Measurements from ENCODE around the gene ADAMTS13.
"Not testable (repeated sequence)": the region's sequence is repeated elsewhere in the genome, so short reads cannot be mapped to it uniquely, and the experiment has no call there.

The ADAMTS13 gene

DNA sequence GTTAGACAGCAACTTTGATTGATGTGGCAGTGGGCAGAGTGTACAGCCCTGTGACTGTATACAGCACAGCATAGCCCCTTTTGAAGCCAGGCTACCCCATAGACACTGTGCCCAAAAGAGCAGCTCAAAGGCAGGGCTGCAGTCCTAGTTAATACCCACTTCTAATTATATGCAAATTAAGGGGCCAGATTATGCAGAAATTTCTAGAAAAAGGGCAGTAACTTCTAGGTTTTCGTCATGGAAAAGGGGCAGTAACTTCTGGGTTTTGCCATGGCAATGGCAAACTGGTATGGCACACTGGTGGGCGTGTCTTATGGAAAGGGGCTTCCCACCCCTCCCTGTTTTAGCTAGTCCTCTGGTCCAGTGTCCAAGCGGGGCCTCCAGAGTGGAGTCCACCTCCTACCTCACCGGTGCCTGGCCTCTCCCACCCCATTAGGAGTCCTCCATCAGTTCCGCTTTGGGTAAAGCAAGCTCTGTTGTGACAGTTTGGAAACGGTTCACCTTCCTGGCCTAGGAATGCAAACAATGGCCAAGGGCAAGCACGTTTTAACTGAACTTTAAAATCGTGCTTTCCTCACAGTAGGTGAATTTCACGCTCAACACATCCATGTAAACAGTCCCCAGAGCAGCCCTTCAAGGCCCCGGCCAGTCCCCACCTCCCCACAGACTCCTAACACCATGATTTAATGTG, 5.6 kb downstream of the ADAMTS13 start:
- no peak for DNase-seq

DNA sequence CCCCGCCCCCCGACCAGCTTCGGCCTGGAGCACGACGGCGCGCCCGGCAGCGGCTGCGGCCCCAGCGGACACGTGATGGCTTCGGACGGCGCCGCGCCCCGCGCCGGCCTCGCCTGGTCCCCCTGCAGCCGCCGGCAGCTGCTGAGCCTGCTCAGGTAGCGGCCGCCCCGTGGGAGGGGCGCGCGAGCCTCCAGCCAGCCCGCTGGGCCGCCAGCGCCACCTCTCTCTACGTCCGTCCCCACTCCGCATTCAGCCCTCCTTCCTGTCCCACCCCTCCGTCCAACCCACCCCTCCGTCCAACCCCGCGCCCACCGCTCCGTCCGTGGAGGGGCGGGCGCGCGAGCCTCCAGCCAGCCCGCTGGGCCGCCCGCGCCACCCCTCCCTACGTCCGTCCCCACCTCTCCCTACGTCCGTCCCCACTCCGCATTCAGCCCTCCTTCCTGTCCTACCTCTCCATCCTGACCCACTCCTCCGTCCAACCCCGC, 6.5 kb downstream of the ADAMTS13 start:
- DNase-seq, result peak; percentile 72

DNA sequence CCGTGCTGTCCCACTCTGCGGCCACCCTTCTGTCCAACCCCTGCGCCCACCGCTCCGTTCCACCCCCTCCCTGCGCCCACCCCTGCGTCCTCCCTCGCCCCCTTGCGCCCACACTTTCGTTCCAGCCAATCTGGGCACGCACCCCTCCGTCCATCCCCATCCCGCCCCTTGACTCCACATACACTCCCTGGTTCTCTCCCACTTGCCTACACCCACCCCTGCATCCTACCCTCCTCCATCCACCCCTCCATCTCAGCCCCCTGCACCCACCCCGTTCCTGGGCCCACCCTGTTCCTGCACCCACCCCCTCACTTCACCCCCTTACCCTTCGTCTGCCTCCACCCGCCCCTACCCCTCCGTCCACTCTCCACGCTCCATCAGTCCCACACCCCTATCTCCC, 7.0 kb downstream of the ADAMTS13 start:
- DNase-seq, result no peak

DNA sequence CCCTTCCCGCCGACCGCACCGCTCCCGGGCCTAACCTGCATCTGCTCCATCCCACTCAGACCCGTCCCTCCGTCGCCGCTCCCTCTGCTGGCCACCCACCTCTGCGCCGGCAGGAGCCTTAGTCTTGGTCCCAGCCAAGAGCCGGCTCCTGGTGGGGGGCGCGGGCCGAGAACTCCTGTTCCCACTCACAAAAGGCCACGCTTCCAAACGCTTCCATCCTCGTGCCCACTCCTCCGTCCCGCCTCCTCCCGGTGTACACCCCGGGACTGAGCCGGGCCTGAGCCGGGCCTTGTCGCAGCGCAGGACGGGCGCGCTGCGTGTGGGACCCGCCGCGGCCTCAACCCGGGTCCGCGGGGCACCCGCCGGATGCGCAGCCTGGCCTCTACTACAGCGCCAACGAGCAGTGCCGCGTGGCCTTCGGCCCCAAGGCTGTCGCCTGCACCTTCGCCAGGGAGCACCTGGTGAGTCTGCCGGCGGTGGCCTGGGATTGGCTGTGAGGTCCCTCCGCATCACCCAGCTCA, 7.5 kb downstream of the ADAMTS13 start:
- no peak for DNase-seq

DNA sequence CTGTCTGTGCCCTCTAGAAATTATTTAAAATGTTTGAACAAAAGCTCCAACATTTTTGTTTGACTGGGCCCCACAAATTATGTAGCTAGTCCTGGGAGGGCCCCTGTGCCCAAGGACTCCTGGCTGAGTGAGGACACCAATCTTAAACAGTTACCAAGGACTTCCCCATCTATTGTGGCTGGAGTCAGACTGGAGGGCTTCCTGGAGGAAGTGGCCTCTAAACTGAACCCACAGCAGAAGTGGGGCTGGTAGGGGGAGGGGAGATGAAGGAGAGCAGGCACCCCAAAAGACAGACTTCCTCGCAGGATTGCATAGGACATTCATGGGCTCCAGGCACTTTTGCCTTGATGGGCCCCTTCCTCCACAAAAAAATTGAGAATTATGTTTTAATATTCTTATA, 8.1 kb downstream of the ADAMTS13 start:
- no peak for DNase-seq

DNA sequence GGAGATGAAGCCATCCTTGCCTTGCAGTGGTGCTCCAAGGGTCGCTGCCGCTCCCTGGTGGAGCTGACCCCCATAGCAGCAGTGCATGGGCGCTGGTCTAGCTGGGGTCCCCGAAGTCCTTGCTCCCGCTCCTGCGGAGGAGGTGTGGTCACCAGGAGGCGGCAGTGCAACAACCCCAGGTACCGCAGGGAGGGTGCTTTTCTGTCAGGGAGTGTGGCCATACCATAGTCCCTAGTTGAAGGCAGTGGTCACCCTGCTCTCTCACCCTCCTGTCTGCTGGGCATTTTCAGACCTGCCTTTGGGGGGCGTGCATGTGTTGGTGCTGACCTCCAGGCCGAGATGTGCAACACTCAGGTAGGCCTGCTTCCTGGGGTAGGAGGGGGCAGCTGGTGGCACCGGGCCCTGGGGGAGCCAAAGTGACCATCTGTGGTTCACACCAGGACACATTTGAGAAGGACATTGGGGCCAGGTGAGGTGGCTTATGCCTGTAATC, 11.2 kb downstream of the ADAMTS13 start:
- DNase-seq, result no peak

DNA sequence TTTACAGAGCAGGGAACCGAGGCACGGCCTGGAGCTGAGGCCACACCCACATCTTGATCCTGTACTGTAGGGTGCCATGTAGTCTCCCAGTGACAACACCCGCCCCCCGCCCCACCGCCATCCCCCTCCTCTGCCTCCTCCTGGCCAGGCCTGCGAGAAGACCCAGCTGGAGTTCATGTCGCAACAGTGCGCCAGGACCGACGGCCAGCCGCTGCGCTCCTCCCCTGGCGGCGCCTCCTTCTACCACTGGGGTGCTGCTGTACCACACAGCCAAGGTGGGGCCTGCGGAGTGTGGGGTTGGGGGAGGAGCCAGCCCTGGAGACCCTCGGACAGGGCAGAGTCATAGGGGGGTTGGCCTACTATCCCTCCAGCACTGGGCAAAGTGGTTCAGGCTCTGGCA, 14.5 kb downstream of the ADAMTS13 start:
- no peak for DNase-seq

DNA sequence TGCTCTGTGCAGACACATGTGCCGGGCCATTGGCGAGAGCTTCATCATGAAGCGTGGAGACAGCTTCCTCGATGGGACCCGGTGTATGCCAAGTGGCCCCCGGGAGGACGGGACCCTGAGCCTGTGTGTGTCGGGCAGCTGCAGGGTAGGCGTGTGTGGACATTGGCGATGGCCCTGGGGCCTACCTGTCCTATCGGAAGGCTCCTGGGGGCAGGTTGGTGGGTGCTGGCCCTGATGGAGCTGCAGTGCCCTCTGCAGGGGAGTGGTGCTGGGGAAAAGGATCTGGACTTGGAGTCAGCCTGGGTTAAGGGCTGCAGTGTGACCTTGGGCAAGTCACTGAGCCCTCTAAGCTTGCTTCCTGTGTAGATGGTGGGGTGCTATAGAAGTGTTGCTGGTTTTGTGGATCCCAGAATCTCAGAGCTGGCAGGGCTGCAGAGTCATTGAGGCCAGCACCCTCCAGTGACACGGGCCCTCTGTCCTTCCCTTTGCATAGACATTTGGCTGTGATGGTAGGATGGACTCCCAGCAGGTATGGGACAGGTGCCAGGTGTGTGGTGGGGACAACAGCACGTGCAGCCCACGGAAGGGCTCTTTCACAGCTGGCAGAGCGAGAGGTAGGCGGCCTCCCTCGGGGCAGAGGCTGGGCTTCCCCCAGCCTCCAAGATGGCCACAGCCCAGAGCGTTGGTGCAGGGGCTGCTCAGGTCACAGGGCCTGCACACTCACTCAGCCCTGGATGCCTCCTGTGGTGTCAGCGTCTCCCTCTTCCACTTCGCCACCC, 15.8 kb downstream of the ADAMTS13 start:
- no peak for DNase-seq

DNA sequence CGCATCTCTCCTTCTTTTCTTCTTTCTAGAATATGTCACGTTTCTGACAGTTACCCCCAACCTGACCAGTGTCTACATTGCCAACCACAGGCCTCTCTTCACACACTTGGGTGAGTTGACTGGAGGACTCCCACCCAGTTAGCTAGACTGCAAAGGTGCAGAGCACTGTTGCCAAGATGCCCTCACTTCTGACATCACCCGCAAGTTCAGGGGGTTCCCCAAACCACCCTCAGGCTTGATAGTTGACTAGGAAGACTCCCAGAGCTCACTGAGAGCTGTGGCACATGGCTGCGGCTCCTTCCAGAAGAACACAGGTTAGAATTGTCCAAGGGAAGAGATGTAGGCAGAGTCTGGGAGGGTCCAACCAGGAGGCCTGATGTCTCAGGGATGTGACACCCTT, 17.2 kb downstream of the ADAMTS13 start:
- no peak for DNase-seq

DNA sequence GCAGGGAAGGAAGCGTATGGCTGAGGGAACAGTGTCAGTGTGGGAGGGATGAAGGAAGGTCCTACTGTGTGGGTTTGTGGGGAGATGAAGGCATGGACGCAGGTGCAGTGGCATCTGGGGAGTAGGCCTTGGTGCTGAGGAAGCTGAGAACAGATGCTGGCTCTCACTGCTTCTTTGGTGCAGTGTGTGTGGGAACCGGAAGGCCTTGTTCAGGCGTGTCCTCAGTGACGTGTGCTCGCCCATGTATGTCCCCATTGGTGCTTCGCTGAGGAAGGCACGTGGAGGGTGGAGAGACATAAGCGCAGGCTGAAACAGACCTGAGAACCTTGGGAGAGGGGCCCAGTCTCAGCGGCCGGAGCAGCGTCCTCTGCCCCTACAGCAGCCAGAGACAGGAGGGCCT, 18.7 kb downstream of the ADAMTS13 start:
- DNase-seq, result no peak

DNA sequence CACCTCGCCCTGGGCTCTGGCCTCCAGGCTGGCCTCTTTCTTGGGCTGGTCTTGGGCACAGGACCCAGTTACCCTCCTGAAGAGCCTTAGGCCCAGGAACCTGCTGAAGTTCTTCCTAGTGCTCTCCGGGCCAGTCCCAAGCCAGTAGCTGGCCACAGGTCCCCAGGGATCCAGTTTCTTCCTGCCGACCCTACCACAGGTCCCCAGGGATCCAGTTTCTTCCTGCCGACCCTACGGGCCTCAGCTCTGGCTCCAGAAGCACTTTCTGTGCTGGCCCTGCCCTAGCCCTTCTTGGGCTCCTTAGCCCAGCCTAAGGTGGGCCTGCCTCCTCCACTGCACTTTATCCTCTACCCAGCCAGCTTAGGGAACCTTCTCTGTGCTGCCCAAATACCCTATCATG, 19.4 kb downstream of the ADAMTS13 start:
- no peak for DNase-seq

DNA sequence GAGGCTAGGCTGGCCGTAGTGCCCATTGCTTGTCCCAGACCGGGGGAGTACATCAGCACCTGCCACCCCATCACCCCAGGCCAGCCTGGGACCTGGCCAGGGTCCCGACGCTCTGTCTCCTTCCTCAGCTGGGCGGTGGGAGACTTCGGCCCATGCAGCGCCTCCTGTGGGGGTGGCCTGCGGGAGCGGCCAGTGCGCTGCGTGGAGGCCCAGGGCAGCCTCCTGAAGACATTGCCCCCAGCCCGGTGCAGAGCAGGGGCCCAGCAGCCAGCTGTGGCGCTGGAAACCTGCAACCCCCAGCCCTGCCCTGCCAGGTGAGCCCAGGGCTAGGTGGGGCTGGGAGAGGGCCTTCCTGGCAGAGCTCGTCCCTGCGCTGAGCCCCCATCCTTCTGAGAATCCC, 21.1 kb downstream of the ADAMTS13 start:
- DNase-seq, result no peak

DNA sequence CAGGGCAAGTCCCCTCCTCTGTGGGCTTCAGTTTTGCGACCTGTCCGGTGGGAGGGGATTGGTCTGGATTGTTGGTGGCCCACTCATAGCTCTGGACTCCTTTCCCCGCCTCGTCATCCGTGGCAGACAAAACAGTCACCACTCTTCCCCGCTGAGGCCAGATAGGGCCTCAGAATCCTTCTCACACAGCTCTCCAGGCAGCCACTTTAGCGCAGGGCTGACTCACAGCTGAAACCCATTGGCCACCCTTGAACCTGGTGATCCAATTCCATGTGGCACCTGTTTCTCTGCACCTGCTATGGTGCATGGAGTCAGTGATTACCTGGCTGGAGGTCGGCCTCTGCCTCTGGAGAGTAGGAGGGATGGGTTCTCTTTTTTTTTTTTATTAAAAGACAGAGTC, 21.8 kb downstream of the ADAMTS13 start:
- DNase-seq, result no peak

DNA sequence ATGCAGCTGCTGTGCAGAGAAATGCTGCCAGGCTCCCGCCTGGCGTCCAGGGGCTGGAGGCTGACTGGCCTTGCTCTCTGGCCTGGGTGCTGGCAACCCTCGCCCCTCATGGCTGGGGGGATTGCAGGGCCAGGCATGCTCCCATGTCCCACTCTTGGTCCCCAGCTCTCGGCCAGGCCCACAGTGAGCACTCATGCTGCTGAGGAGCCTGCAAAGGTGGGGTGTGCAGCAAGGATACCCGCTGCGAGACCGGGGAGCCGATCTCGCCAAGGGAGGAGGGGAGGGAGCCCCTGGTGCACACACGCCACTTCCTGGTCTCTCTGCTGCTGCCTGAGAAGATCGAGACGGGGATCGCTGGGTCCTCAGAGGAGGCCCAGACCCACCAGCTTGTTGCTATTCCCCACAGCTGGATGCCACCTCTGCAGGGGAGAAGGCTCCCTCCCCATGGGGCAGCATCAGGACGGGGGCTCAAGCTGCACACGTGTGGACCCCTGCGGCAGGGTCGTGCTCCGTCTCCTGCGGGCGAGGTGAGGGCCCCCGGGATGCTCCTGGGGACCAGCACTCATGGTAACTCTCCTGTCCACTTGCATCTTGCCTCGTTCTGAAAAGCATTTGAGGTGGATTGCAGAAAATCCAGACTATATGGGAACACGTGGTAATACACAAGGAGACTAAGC, 23.3 kb downstream of the ADAMTS13 start:
- no peak for DNase-seq

DNA sequence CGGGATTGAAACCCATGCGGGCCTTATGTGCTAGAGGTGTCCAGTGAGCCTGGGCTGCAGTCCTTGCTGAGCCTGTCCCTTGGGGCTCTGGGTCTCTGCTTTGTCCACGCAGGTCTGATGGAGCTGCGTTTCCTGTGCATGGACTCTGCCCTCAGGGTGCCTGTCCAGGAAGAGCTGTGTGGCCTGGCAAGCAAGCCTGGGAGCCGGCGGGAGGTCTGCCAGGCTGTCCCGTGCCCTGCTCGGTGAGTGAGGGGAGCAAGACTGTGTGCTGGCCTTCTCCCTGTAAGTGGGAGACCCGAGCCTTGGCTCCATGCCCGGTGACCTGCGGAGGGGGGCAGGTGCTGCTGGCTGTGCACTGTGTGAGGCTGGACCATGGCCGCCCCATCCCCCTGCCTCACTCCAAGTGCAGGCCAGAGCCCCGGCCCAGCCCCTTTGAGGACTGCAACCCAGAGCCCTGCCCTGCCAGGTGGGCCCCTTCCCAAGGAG, 26.4 kb downstream of the ADAMTS13 start:
- no peak for DNase-seq

DNA sequence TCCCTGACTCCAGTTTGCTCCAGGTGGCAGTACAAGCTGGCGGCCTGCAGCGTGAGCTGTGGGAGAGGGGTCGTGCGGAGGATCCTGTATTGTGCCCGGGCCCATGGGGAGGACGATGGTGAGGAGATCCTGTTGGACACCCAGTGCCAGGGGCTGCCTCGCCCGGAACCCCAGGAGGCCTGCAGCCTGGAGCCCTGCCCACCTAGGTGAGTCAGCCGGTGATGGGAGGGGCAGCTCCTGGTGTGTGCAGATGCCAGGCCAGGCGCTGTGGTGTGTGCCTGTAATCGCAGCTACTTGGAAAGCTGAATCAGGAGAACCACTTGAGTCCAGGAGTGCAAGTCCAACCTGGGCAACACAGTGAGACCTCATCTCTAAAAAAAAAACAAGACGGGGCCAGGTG, 27.6 kb downstream of the ADAMTS13 start:
- peak; percentile 73 for DNase-seq

DNA sequence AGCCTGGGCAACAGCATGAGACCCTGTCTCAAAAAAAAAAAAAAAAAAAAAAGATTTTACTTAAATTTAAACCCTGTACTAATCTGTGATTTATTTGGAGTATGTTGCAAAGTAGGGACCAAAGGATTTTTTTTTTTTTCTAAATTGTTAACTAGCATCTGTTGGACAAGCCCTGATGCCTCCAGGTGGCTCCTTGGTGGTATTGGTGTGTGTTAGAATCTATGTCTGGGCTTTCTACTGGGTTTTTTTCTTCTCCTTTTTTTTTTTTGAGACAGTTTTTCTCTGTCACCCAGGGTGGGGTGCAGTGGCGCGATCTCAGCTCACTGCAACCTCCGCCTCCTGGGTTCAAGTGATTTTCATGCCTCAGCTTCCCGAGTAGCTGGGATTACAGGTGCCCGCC, 29.7 kb downstream of the ADAMTS13 start:
- DNase-seq, result not testable (repeated sequence)

DNA sequence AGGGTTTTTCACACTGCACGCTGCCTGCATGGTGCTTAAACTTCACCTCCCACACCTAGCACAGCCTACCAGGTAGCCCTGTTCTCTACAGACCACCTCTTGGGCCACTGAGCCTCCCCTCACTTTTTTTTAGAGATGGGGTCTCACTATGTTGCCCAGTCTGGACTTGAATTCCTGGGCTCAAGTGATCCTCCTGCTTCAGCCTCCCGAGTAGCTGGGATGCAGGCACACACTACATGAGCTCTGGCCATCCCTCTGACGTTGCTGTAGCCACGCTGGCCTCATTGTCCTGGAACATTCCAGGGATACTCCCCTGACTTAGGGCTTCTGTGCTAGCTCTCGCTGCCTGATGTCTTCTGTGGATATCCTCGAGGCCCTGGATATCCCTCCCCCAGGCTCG, 30.4 kb downstream of the ADAMTS13 start:
- DNase-seq, result no peak

DNA sequence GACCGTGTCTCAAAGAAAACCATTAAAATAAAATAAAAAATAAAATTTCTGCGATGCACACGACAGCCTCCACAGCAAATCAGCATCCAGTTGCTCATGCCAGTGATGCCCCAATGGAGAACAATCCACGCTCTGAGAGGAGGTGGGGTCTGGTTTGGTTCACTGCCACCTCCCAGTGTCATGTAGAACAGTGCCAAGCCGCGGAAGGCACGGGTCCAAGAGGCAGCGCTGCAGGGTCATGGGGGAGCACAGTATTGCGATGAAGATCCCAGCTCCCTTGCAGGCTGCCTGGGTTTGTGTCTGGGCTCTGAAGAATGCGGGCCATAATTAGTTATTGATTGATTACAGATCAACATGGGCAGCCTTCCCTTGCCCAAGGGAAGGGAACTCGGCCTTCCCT, 31.5 kb downstream of the ADAMTS13 start:
- DNase-seq, result no peak

DNA sequence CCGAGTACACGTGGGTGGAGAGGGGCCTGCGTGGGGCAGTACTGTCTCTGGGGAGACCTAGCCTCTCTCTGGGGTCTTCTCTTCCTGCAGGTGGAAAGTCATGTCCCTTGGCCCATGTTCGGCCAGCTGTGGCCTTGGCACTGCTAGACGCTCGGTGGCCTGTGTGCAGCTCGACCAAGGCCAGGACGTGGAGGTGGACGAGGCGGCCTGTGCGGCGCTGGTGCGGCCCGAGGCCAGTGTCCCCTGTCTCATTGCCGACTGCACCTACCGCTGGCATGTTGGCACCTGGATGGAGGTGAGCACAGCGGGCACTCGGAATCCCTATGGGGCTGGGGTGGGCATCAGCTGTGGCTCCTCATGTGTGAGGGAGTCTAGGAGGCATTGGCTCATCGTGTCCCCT, 32.2 kb downstream of the ADAMTS13 start:
- no peak for DNase-seq

DNA sequence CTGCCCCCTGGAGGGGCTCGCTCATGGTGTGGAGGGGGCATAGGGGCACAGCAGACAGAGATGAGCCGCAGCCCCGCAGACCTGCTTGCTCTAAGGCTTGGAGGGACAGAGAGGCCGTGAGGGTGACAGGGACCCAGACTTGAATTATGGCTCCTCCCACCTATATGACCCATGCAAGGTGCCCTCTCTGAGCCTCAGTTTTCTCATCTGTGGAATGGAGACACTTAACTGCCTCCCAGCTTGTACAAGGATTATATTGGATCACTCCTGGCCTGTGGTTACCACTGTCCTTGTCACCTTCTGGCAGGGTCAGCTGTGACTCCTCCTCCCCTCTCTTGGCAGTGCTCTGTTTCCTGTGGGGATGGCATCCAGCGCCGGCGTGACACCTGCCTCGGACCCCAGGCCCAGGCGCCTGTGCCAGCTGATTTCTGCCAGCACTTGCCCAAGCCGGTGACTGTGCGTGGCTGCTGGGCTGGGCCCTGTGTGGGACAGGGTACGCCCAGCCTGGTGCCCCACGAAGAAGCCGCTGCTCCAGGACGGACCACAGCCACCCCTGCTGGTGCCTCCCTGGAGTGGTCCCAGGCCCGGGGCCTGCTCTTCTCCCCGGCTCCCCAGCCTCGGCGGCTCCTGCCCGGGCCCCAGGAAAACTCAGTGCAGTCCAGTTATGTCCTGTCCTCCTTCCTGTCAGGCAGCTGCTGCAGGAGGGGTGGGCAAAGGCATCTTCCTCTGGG, 32.9 kb downstream of the ADAMTS13 start:
- DNase-seq, result no peak

DNA sequence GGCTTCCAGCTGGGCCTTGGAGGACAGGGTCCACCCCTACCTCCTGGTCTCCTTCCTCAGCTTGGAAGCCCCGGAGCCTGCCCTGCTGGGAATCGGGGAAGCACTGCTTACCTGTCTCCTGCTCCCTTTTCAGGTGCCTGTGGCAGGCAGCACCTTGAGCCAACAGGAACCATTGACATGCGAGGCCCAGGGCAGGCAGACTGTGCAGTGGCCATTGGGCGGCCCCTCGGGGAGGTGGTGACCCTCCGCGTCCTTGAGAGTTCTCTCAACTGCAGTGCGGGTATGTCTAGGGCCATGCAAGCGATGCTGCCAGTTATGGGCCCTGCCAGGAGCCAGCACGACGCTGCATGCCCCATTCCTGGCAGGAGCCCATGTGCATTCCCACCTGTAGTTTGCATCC, 33.8 kb downstream of the ADAMTS13 start:
- no peak for DNase-seq

DNA sequence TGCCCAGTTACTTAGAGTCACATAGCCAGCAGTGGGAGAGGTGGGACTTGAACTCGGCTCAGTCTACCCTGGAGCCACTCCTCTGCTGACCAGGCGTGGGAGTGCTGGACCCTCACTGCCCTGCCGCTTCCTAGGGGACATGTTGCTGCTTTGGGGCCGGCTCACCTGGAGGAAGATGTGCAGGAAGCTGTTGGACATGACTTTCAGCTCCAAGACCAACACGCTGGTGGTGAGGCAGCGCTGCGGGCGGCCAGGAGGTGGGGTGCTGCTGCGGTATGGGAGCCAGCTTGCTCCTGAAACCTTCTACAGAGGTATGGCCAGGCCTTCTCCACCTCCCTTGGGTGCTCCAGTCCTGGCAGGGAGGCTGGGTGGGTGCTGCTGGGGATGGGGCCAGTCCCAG, 34.2 kb downstream of the ADAMTS13 start:
- no peak for DNase-seq

Measured in COR-L47 (cell line).